Lower leg skin (tissue), 3 donors: ENCODE measurements around the gene ZCCHC17.

Source experiments
- POLR2A ChIP-seq, 2 donors: fragments of 450-650 bp; IDR thresholded peaks; one replicate each; pipeline ENCODE4 v1.6.1; 2016 to 2017; ENCODE audit warnings: antibody characterized with exemption in 2 of 2, mild to moderate bottlenecking in 1 of 2, moderate library complexity in 1 of 2
- TF ChIP-seq, protein P1 (sequence below), 3 donors: fragments of 450-650 bp; IDR thresholded peaks; one replicate each; pipeline ENCODE4 v1.5.1; 2016; ENCODE audit warnings: antibody characterized with exemption in 3 of 3, mild to moderate bottlenecking in 3 of 3, moderate library complexity in 2 of 3

GRCh38 chr1:31368611-31369107, 71.8 kb downstream of the ZCCHC17 start:
- TF ChIP-seq, protein P1, sequence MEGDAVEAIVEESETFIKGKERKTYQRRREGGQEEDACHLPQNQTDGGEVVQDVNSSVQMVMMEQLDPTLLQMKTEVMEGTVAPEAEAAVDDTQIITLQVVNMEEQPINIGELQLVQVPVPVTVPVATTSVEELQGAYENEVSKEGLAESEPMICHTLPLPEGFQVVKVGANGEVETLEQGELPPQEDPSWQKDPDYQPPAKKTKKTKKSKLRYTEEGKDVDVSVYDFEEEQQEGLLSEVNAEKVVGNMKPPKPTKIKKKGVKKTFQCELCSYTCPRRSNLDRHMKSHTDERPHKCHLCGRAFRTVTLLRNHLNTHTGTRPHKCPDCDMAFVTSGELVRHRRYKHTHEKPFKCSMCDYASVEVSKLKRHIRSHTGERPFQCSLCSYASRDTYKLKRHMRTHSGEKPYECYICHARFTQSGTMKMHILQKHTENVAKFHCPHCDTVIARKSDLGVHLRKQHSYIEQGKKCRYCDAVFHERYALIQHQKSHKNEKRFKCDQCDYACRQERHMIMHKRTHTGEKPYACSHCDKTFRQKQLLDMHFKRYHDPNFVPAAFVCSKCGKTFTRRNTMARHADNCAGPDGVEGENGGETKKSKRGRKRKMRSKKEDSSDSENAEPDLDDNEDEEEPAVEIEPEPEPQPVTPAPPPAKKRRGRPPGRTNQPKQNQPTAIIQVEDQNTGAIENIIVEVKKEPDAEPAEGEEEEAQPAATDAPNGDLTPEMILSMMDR (IDR thresholded peaks at IDR 0.05) = no peak
- no peak for TF ChIP-seq POLR2A (IDR thresholded peaks at IDR 0.05)
